Mesenchymal stem cell (in vitro differentiated cells and primary cell): ENCODE data around the gene DLEC1.

Experiments
- DNase-seq: peaks from one replicate; pipeline ENCODE4 v3.0.0-alpha.2; 2013
- H2AFZ ChIP-seq: one replicate; pipeline ENCODE4 v1.6.1; 2013; ENCODE audit warnings: low read depth, mild to moderate bottlenecking, control low read depth, inconsistent platforms, low read length, moderate library complexity
- H2AK5ac ChIP-seq: 2 replicates; pipeline ENCODE4 v1.6.1; 2013; ENCODE audit warnings: low read length, moderate library complexity, mild to moderate bottlenecking, inconsistent platforms; ENCODE audit not compliant: severe bottlenecking
- H2BK120ac ChIP-seq: one replicate; pipeline ENCODE4 v1.6.1; 2013; ENCODE audit warnings: low read depth, mild to moderate bottlenecking, inconsistent platforms, low read length, moderate library complexity
- H2BK12ac ChIP-seq, 2 experiments: one replicate each; pipeline ENCODE4 v1.6.1; 2013; ENCODE audit warnings: inconsistent platforms in 2 of 2, low read length in 2 of 2, mild to moderate bottlenecking in 2 of 2, moderate library complexity in 2 of 2, control low read depth in 1 of 2
- H2BK15ac ChIP-seq: one replicate; pipeline ENCODE4 v1.6.1; 2013; ENCODE audit warnings: mild to moderate bottlenecking, low read depth, inconsistent platforms; ENCODE audit not compliant: poor library complexity, severe bottlenecking
- H2BK5ac ChIP-seq: 2 replicates; pipeline ENCODE4 v1.6.1; 2013; ENCODE audit warnings: low read depth, mild to moderate bottlenecking, low read length, control low read depth, inconsistent platforms; ENCODE audit not compliant: poor library complexity, severe bottlenecking
- H3K14ac ChIP-seq, 2 experiments: one replicate each; pipeline ENCODE4 v1.6.1; 2013; ENCODE audit warnings: inconsistent platforms in 2 of 2, low read length in 2 of 2, control low read depth in 1 of 2, mild to moderate bottlenecking in 1 of 2, moderate library complexity in 1 of 2
- H3K18ac ChIP-seq, 2 experiments: one replicate each; pipeline ENCODE4 v1.6.1; 2013; ENCODE audit warnings: inconsistent platforms in 2 of 2, low read length in 2 of 2, control low read depth in 1 of 2, low read depth in 1 of 2, mild to moderate bottlenecking in 1 of 2
- H3K23ac ChIP-seq, 2 experiments: one replicate each; pipeline ENCODE4 v1.6.1; 2013; ENCODE audit warnings: inconsistent platforms in 2 of 2, low read length in 2 of 2, mild to moderate bottlenecking in 2 of 2, moderate library complexity in 2 of 2, control low read depth in 1 of 2
- H3K27ac ChIP-seq: 2 replicates; pipeline ENCODE4 v1.5.1; 2013; ENCODE audit warnings: mild to moderate bottlenecking, moderate library complexity, low read length, control low read depth, inconsistent platforms; ENCODE audit not compliant: poor library complexity, severe bottlenecking
- H3K27me3 ChIP-seq, 2 experiments: 2 replicates each; pipeline versions ENCODE4 v1.6.1 to v1.7.0; 2013; ENCODE audit warnings: low read length in 2 of 2, mild to moderate bottlenecking in 2 of 2, moderate library complexity in 2 of 2, control low read depth in 1 of 2, inconsistent platforms in 1 of 2; ENCODE audit not compliant: control insufficient read depth in 1 of 2, insufficient read depth in 1 of 2
- H3K36me3 ChIP-seq, 2 experiments: 2 replicates each; pipeline versions ENCODE4 v1.6.1 to v1.7.0; 2013; ENCODE audit warnings: low read length in 2 of 2, control low read depth in 1 of 2, inconsistent platforms in 1 of 2, low read depth in 1 of 2, mild to moderate bottlenecking in 1 of 2; ENCODE audit not compliant: insufficient read depth in 2 of 2, control insufficient read depth in 1 of 2
- H3K4ac ChIP-seq, 2 experiments: one replicate each; pipeline ENCODE4 v1.6.1; 2013; ENCODE audit warnings: inconsistent platforms in 2 of 2, low read length in 2 of 2, mild to moderate bottlenecking in 2 of 2, moderate library complexity in 2 of 2, control low read depth in 1 of 2, low read depth in 1 of 2
- H3K4me1 ChIP-seq: 2 replicates; pipeline ENCODE4 v1.6.1; 2013; ENCODE audit warnings: low read depth, low read length, control low read depth; ENCODE audit not compliant: control insufficient read depth, insufficient read depth
- H3K4me2 ChIP-seq: 2 replicates; pipeline ENCODE4 v1.6.1; 2013; ENCODE audit warnings: low read length, mild to moderate bottlenecking, inconsistent platforms; ENCODE audit not compliant: poor library complexity, severe bottlenecking
- H3K4me3 ChIP-seq, 2 experiments: 2 replicates each; pipeline versions ENCODE4 v1.5.1 to v1.7.0; 2013; ENCODE audit warnings: low read length in 2 of 2, mild to moderate bottlenecking in 2 of 2, control low read depth in 1 of 2, low read depth in 1 of 2; ENCODE audit not compliant: insufficient read depth in 1 of 2
- H3K79me1 ChIP-seq: replicated peaks from 2 replicates; pipeline ENCODE4 v1.6.1; 2013; ENCODE audit warnings: mild to moderate bottlenecking, control low read depth, low read length, inconsistent platforms; ENCODE audit not compliant: poor library complexity, severe bottlenecking
- H3K9ac ChIP-seq: 2 replicates; pipeline ENCODE4 v1.7.0; 2013; ENCODE audit warnings: mild to moderate bottlenecking, low read length, moderate library complexity
- H3K9me3 ChIP-seq: 2 replicates; pipeline ENCODE4 v1.7.0; 2013; ENCODE audit warnings: mild to moderate bottlenecking, low read length; ENCODE audit not compliant: control insufficient read depth
- H4K8ac ChIP-seq: one replicate; pipeline ENCODE4 v1.6.1; 2013; ENCODE audit warnings: inconsistent platforms, mild to moderate bottlenecking, low read length, moderate library complexity
- H4K91ac ChIP-seq: one replicate; pipeline ENCODE4 v1.6.1; 2013; ENCODE audit warnings: mild to moderate bottlenecking, low read length, inconsistent platforms
- WGBS: methylation state at CpG from one replicate; pipeline ENCODE4 v1.1.7; 2013; ENCODE audit warnings: mixed read lengths; 5-methylcytosine and 5-hydroxymethylcytosine counted together

Gene DLEC1

GRCh38 chr3:38110314-38111050 is 71.5 kb downstream of the DLEC1 start:
- no peak for DNase-seq
- Histone ChIP-seq H3K4me1 (peaks cover 10% of the 10 kb centered on the region), H3K9me3 (peaks cover 8% of the 10 kb centered on the region), H3K18ac (no peak overlapping the region), H4K91ac (no peak overlapping the region), H2BK120ac (no peak overlapping the region), H2BK12ac (no peak overlapping the region), H3K27ac (no peak overlapping the region), H2BK15ac (no peak overlapping the region), H3K9ac (no peak overlapping the region), H2BK5ac (no peak overlapping the region), H3K4me2 (no peak overlapping the region), H2AFZ (no peak overlapping the region), H3K23ac (no peak overlapping the region), H2AK5ac (no peak overlapping the region), H4K8ac (no peak overlapping the region), H3K4ac (no peak overlapping the region), H3K36me3 (no peaks in the 10 kb centered on the region), H3K27me3 (peaks cover 3 to 17% of the 10 kb centered on the region in 2 experiments), H3K14ac (no peak overlapping the region), H3K4me3 (no peak overlapping the region), H3K79me1 (no peaks in the 10 kb centered on the region)
- WGBS, result 86% methylated on average over 6 of the region's 6 CpGs

GRCh38 chr3:38111201-38111600 is 72.2 kb downstream of the DLEC1 start:
- Histone ChIP-seq H3K4ac (no peak overlapping the region), H3K23ac (no peak overlapping the region), H3K27me3 (peaks cover 6 to 23% of the 10 kb centered on the region in 2 experiments), H3K9ac (no peak overlapping the region), H2AK5ac (no peak overlapping the region), H2AFZ (no peak overlapping the region), H4K8ac (no peak overlapping the region), H3K4me2 (no peak overlapping the region), H3K36me3 (no peaks in the 10 kb centered on the region), H3K4me3 (no peak overlapping the region), H2BK120ac (no peak overlapping the region), H3K14ac (no peak overlapping the region), H3K79me1 (no peaks in the 10 kb centered on the region), H2BK12ac (no peak overlapping the region), H3K4me1 (peaks cover 10% of the 10 kb centered on the region), H2BK15ac (no peak overlapping the region), H3K27ac (no peak overlapping the region), H4K91ac (no peak overlapping the region), H2BK5ac (no peak overlapping the region), H3K18ac (no peak overlapping the region), H3K9me3 (peaks cover 3% of the 10 kb centered on the region)
- DNase-seq, result no peak
- 89% methylated on average over 4 of the region's 4 CpGs for WGBS

- H2BK15ac ChIP-seq, result no peak overlapping the region
- no peak overlapping the region for H3K4me3 ChIP-seq
- no peak overlapping the region for H3K23ac ChIP-seq
- H3K9me3 ChIP-seq, result peaks cover 3% of the 10 kb centered on the region
- H2BK12ac ChIP-seq, result no peak overlapping the region
- H3K27me3 ChIP-seq, result peaks cover 6 to 23% of the 10 kb centered on the region in 2 experiments
- H3K18ac ChIP-seq, result no peak overlapping the region
- no peak for DNase-seq
- no peak overlapping the region for H3K4me2 ChIP-seq
- H2BK5ac ChIP-seq, result no peak overlapping the region
- no peak overlapping the region for H3K27ac ChIP-seq
- no peak overlapping the region for H4K8ac ChIP-seq
- no peak overlapping the region for H3K14ac ChIP-seq
- no peak overlapping the region for H3K4ac ChIP-seq
- 85% methylated on average over 15 of the region's 16 CpGs for WGBS
- H4K91ac ChIP-seq, result no peak overlapping the region
- no peak overlapping the region for H3K9ac ChIP-seq
- H3K36me3 ChIP-seq, result no peaks in the 10 kb centered on the region
- no peak overlapping the region for H2AK5ac ChIP-seq
- H2AFZ ChIP-seq, result no peak overlapping the region
- no peak overlapping the region for H2BK120ac ChIP-seq
- H3K79me1 ChIP-seq, result no peaks in the 10 kb centered on the region
- H3K4me1 ChIP-seq, result peaks cover 10% of the 10 kb centered on the region
Measured at GRCh38 chr3:38111696-38112377, 72.8 kb downstream of the DLEC1 start.

- no peak overlapping the region for H3K27ac ChIP-seq
- H3K18ac ChIP-seq, result no peak overlapping the region
- H3K4me1 ChIP-seq, result peaks cover 10% of the 10 kb centered on the region
- H2BK120ac ChIP-seq, result no peak overlapping the region
- no peak overlapping the region for H4K8ac ChIP-seq
- no peak overlapping the region for H3K9ac ChIP-seq
- no peak overlapping the region for H2BK5ac ChIP-seq
- no peak overlapping the region for H3K4me3 ChIP-seq
- H2BK15ac ChIP-seq, result no peak overlapping the region
- no peak overlapping the region for H2AK5ac ChIP-seq
- H3K23ac ChIP-seq, result no peak overlapping the region
- H2BK12ac ChIP-seq, result no peak overlapping the region
- no peak overlapping the region for H4K91ac ChIP-seq
- H3K27me3 ChIP-seq, result peaks cover 6 to 23% of the 10 kb centered on the region in 2 experiments
- H3K14ac ChIP-seq, result no peak overlapping the region
- no peaks in the 10 kb centered on the region for H3K79me1 ChIP-seq
- H3K36me3 ChIP-seq, result no peaks in the 10 kb centered on the region
- no peak overlapping the region for H3K4me2 ChIP-seq
- no peak for DNase-seq
- WGBS, result 89% methylated on average over 7 of the region's 7 CpGs
- H2AFZ ChIP-seq, result no peak overlapping the region
- no peak overlapping the region for H3K4ac ChIP-seq
- peaks cover 2% of the 10 kb centered on the region for H3K9me3 ChIP-seq
Measured at GRCh38 chr3:38112378-38112761, 73.4 kb downstream of the DLEC1 start.
